Activated naive CD4-positive, alpha-beta T cell treated with anti-CD3 and anti-CD28 coated beads for 36 hours (primary cell): ENCODE results near the gene KCNJ4. TPM values are rescaled to one million over a fixed set of nuclear protein-coding genes. Genes with fewer than 3 reads are reported as not detected.
"Not testable (repeated sequence)": the region's sequence is repeated elsewhere in the genome, so short reads cannot be mapped to it uniquely, and the experiment has no call there.

ENCODE experiments used
- CTCF ChIA-PET: fragments of 350-600 bp; sonication (Branson Sonifier 250); formaldehyde crosslinking; loops from one replicate; lab custom pipeline; 2021; ENCODE audit warnings: antibody characterized with exemption; lab: Charles Lee
- DNase-seq: peaks from one replicate; pipeline ENCODE4 v3.0.0-alpha.2; 2020
- H3K27ac Mint-ChIP-seq: one replicate; pipeline ENCODE4 v1.8.0; 2021; ENCODE audit warnings: mild to moderate bottlenecking, mixed read lengths
- H3K27me3 Mint-ChIP-seq: one replicate; pipeline ENCODE4 v1.8.0; 2021; ENCODE audit warnings: low read depth, mixed read lengths
- H3K36me3 Mint-ChIP-seq: one replicate; pipeline ENCODE4 v1.8.0; 2021; ENCODE audit warnings: low read depth, mixed read lengths
- H3K4me1 Mint-ChIP-seq: one replicate; pipeline ENCODE4 v1.8.0; 2021; ENCODE audit warnings: low read depth, mixed read lengths
- H3K4me3 Mint-ChIP-seq: one replicate; pipeline ENCODE4 v1.8.0; 2021; ENCODE audit warnings: mild to moderate bottlenecking, moderate library complexity, mixed read lengths
- H3K9me3 Mint-ChIP-seq: one replicate; pipeline ENCODE4 v1.8.0; 2021; ENCODE audit warnings: mixed read lengths
- intact Hi-C: fragments of 100-400 bp; cut with micrococcal nuclease; formaldehyde crosslinking; loops from one replicate; pipeline ENCODE4 v1.15.1; 2023
- total RNA-seq, 2 experiments: library from RNA; stranded (reverse); gene quantifications; one replicate each; pipeline ENCODE4 v1.2.3, GENCODE V29; 2021

Gene KCNJ4
- total RNA-seq, 2 experiments from 2014 or later, result not detected

DNA sequence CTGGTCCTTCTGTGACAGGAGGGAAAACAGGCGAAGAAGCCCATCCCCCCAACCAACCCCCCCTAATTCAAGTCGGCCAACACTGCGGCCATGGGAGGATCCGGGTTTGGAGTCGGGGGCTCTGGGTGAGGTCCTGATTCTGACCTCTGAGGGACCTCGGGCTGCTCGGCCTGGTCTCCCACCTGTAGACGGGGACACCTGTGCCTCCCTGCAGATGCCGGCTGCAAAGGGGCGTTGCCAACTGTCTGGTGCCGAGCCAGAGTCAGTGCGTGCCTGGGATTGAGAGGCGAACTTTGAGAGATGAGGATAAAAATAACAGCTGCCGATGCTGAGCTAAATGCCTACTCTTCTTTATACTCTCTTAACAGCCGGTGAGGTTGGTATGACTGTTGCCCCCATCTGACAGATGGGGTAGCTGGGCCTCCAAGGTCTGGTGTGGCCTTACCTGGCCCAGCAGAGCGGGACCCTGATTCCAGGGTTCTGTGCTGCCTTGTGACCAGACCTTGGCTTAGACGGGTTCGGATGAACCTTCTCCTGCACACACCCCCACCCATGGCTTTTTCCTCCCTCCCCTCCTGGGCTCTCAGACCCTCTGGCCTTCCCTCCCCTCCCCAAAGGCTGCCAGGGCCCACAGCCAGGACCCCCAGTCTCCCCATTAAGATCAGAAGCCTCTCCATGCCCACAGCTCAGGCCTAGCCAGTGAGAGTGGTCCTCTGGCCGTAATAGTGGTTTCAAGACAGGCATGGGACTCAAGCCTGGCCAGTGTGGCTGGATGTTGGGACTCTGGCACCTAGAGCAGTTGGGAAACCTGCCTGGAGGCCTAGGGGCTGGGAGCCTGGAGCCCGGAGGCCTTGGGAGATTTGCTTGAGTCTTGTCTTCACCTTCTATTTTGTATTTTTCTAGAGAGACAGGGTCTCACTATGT, 41.7 kb downstream of the KCNJ4 start:
- CTCF ChIA-PET, result interaction anchor here (0.7 to 2.6 kb wide), 7 partner anchors 16 to 161 kb away, joined by 3 to 17 read pairs (median 3); no protein-coding TSS in a partner anchor
- H3K4me1 Mint-ChIP-seq, result peaks cover 4% of the 10 kb centered on the region
- H3K27ac Mint-ChIP-seq, result no peak overlapping the region
- intact Hi-C loops, result no loop called here
- H3K27me3 Mint-ChIP-seq, result peaks cover 2% of the 10 kb centered on the region
- DNase-seq, result no peak
- no peak overlapping the region for H3K4me3 Mint-ChIP-seq
- H3K9me3 Mint-ChIP-seq, result no peaks in the 10 kb centered on the region
- H3K36me3 Mint-ChIP-seq, result no peaks in the 10 kb centered on the region

DNA sequence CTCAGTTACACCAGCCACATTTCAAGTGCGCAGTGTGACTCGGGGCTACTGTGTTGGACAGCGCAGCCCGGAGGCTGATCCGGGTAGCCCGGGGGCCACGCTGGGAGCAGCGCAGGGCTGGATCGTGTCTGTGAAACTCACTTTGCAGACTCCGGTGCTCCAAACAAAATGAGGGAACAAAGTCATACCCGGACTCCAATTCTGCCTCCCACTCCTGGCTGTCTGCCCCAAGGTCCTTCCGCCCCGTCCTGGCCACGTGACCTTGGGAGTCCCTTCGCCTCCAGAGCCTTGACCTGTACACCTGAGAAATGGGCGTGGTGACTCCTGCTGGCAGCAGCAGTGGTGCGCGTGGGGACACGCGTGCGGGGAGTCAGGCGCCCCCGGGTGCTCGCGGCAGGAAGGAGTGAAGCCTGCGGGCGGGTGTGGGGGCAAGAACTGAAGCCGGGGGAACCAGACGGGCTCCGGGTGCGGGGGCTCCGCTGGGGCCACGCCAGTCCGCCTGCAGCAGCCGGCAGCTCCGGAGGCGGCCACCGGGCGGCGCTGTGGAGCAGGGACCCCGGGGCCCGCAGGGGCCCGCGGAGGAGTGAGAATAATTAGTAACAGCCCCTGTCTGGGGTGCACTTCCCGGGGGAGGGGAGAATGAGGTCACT, 42.4 kb downstream of the KCNJ4 start:
- Mint-ChIP-seq H3K27ac (no peak overlapping the region), H3K9me3 (no peaks in the 10 kb centered on the region), H3K4me3 (no peak overlapping the region), H3K36me3 (no peaks in the 10 kb centered on the region), H3K4me1 (peaks cover 4% of the 10 kb centered on the region), H3K27me3 (peaks cover 2% of the 10 kb centered on the region)
- CTCF ChIA-PET, result interaction anchor here (0.7 to 2.6 kb wide), 6 partner anchors 17 to 159 kb away, joined by 3 to 17 read pairs (median 3); no protein-coding TSS in a partner anchor
- intact Hi-C loops, result loop anchor here (1.0 kb wide), 1 partner anchor 158 kb away; the partner anchor contains the start of gene DMC1
- DNase-seq, result peak; percentile 45

DNA sequence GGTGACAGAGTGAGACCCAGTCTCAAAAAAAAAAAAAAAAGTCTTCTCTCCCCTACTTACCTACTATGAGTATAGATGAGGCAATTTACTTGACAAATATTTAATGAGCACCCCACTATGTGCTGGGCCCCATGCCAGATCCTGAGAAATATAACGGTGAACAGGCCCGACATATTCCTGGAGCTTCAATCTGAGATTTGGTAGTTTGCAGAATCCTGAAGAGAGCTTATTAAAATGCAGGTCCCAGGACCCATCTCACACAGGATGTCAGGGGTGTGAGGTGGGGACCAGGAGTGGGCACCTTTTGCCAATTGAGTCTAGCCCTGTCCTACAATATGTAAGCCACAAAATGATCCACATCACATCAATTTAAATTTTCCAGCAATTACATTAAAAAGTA, 44.0 kb downstream of the KCNJ4 start:
- H3K9me3 Mint-ChIP-seq, result no peaks in the 10 kb centered on the region
- CTCF ChIA-PET, result interaction anchor here (0.7 to 1.0 kb wide), 2 partner anchors 100 to 161 kb away, joined by 3 to 6 read pairs; no protein-coding TSS in a partner anchor
- H3K27me3 Mint-ChIP-seq, result peaks cover 2% of the 10 kb centered on the region
- no peak overlapping the region for H3K4me3 Mint-ChIP-seq
- no peaks in the 10 kb centered on the region for H3K36me3 Mint-ChIP-seq
- DNase-seq, result no peak
- H3K27ac Mint-ChIP-seq, result no peak overlapping the region
- intact Hi-C loops, result no loop called here
- peaks cover 4% of the 10 kb centered on the region for H3K4me1 Mint-ChIP-seq

DNA sequence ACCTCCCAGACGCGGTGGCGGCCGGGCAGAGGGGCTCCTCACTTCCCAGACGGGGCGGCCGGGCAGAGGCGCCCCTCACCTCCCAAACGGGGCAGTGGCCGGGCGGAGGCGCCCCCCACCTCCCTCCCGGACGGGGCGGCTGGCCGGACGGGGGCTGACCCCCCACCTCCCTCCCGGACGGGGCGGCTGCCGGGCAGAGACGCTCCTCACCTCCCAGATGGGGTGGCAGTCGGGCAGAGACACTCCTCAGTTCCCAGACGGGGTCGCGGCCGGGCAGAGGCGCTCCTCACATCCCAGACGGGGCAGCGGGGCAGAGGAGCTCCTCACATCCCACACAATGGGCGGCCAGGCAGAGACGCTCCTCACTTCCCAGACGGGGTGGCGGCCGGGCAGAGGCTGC, 45.1 kb downstream of the KCNJ4 start:
- H3K36me3 Mint-ChIP-seq, H3K9me3 Mint-ChIP-seq, DNase-seq, H3K4me3 Mint-ChIP-seq, CTCF ChIA-PET, H3K27ac Mint-ChIP-seq, intact Hi-C loops, H3K4me1 Mint-ChIP-seq, H3K27me3 Mint-ChIP-seq: not testable (repeated sequence)

DNA sequence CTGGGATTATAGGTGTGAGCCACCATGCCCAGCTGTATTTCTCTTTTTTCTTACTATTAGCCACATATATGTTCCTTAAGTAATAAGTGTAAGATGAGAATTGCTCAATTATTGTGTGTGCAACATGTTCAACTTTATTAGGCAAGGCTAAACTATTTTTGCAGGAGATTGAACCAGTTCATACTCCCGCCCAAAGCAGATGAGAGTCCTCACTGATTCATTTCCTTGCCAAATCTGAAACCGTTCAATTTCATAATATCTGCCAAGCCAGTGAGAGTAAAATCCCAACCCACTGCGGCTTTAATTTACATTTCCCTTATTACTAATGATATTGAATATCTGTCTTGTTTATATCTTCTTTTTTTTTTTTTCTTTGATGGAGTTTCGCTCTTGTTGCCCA, 48.4 kb downstream of the KCNJ4 start:
- no peak overlapping the region for H3K27ac Mint-ChIP-seq
- no peaks in the 10 kb centered on the region for H3K9me3 Mint-ChIP-seq
- peaks cover 2% of the 10 kb centered on the region for H3K27me3 Mint-ChIP-seq
- no peak overlapping the region for H3K4me3 Mint-ChIP-seq
- no peaks in the 10 kb centered on the region for H3K36me3 Mint-ChIP-seq
- intact Hi-C loops, result no loop called here
- CTCF ChIA-PET, result no interaction called here
- H3K4me1 Mint-ChIP-seq, result no peaks in the 10 kb centered on the region
- no peak for DNase-seq

DNA sequence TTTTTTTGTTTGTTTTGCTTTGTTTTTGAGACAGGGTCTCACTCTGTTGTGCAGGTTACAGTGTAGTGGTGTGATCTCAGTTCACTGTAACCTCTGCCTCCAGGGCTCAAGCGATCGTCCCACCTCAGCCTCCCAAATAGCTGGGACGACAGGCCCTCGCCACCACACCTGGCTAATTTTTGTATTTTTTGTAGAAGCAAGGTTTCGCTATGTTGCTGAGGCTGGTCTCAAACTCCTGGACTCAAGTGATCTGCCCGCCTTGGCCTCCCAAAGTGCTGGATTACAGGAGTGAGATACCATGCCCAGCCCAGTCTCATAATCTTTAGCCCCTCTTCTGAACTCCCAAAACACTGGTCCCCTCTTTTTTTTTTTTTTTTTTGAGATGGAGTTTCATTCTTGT, 50.6 kb downstream of the KCNJ4 start:
- Mint-ChIP-seq H3K4me1 (no peaks in the 10 kb centered on the region), H3K27me3 (peaks cover 2% of the 10 kb centered on the region), H3K9me3 (no peaks in the 10 kb centered on the region), H3K36me3 (no peaks in the 10 kb centered on the region), H3K4me3 (no peak overlapping the region), H3K27ac (no peak overlapping the region)
- DNase-seq, result no peak
- intact Hi-C loops, result no loop called here
- CTCF ChIA-PET, result interaction anchor here (0.6 kb wide), 1 partner anchor 222 kb away, joined by 3 read pairs; no protein-coding TSS in a partner anchor

DNA sequence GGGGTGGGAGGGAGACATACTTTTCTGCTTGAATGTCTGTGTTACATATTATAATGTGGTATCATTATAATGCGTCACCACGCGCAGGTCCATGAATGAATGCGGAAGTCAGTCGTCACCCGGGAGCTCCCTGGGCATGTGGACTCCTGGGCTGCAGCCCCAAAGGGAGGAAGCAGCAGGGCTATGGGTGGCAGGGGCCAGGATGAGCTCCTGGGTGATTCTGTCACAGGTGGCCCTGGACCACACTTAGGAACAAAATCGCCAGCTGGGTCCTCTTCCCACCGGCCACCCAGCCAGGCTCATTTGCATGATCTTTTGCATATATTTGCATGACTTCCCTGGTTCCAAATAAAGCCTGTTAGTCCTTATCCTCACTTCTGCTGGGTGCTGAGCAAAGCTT, 51.2 kb downstream of the KCNJ4 start:
- H3K4me1 Mint-ChIP-seq, result no peaks in the 10 kb centered on the region
- H3K36me3 Mint-ChIP-seq, result no peaks in the 10 kb centered on the region
- H3K9me3 Mint-ChIP-seq, result no peaks in the 10 kb centered on the region
- DNase-seq, result no peak
- H3K27ac Mint-ChIP-seq, result no peak overlapping the region
- H3K4me3 Mint-ChIP-seq, result no peak overlapping the region
- intact Hi-C loops, result no loop called here
- CTCF ChIA-PET, result interaction anchor here (0.6 kb wide), 1 partner anchor 223 kb away, joined by 3 read pairs; no protein-coding TSS in a partner anchor
- H3K27me3 Mint-ChIP-seq, result peaks cover 1% of the 10 kb centered on the region

DNA sequence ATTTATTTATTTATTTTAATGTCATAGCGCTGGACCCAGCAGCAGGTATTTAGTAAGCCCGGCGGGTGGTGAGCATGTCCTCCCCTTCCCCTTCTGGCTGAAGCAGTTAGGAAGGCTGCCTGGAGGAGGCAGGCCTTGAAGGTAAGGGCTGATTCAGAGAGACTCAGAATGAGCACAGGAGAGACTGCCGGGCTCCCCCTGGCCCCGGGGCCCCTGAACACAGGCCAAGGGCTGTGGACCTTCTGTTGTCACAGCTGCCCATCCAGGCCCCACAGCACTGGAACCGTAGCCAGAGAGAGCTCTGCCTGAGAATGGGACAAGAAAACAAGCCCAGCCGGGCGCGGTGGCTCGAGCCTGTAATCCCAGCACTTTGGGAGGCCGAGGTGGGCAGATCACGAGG, 52.8 kb downstream of the KCNJ4 start:
- intact Hi-C loops, result no loop called here
- CTCF ChIA-PET, result interaction anchor here (1.0 kb wide), 1 partner anchor 12 kb away, joined by 3 read pairs; no protein-coding TSS in a partner anchor
- H3K36me3 Mint-ChIP-seq, result no peaks in the 10 kb centered on the region
- no peaks in the 10 kb centered on the region for H3K27me3 Mint-ChIP-seq
- peaks cover 1% of the 10 kb centered on the region for H3K4me1 Mint-ChIP-seq
- no peak for DNase-seq
- H3K27ac Mint-ChIP-seq, result no peak overlapping the region
- H3K4me3 Mint-ChIP-seq, result no peak overlapping the region
- H3K9me3 Mint-ChIP-seq, result no peaks in the 10 kb centered on the region

DNA sequence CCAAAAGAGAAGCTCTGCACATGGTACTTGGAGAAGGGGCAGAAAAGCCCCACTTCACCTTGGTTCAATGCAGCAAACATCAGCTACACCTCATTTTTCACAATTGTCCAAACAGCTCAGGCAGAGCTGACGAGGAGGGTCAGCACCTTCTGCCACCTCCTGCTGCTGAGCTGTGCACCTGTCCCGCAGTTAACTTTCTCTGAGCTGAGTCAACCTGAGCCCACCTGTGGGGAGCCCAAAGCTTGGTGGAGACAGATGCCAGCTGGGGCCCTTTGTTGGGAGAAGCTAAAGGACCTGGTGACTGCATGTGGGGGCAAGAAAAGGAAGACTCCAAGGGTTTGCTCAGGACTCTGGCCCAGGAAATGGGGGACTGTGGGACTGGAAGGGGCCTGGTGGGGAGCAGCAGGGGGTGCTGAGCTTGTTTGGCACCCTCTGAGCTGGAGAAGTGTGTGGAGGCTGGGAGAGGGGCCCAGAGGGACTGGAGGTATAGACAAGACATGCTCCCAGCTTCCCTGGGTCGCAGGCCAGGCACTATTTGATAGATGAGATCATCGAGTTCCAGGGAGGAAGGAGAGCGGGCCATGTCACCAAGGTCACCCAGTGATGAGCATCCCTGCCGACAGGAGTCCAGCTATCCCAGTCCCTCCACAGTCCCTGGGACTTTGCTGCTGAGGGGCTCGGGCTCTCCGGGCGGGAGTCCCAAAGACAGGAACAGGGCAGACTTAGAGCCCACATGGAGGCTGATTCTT, 53.5 kb downstream of the KCNJ4 start:
- no peak overlapping the region for H3K4me3 Mint-ChIP-seq
- H3K4me1 Mint-ChIP-seq, result peaks cover 8% of the 10 kb centered on the region
- CTCF ChIA-PET, result interaction anchor here (1.3 kb wide), 1 partner anchor 169 kb away, joined by 3 read pairs; no protein-coding TSS in a partner anchor
- no peaks in the 10 kb centered on the region for H3K9me3 Mint-ChIP-seq
- intact Hi-C loops, result no loop called here
- DNase-seq, result no peak
- no peaks in the 10 kb centered on the region for H3K27me3 Mint-ChIP-seq
- H3K36me3 Mint-ChIP-seq, result no peaks in the 10 kb centered on the region
- H3K27ac Mint-ChIP-seq, result no peak overlapping the region

DNA sequence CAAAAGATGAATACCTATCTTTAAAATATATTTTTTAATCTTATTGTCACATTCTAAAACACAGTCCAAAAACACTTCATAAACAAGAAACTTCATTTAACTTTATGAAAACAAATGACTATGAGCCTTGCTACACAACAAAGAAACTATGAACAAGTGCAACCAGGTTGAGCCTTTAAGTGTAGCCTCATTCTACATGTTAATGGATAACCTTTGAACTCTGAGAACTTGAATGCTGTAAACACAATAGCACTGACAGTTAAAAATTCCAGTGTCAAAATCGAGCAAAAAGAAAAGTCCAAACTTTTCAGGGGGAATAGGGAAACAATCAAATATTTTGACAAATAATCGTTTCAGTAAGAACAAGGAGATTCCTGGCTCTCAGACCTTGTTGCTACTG, 54.7 kb downstream of the KCNJ4 start:
- CTCF ChIA-PET, H3K27me3 Mint-ChIP-seq, H3K9me3 Mint-ChIP-seq, H3K36me3 Mint-ChIP-seq, H3K4me3 Mint-ChIP-seq, intact Hi-C loops, DNase-seq, H3K27ac Mint-ChIP-seq: not testable (repeated sequence)
- peaks cover 19% of the 10 kb centered on the region for H3K4me1 Mint-ChIP-seq

DNA sequence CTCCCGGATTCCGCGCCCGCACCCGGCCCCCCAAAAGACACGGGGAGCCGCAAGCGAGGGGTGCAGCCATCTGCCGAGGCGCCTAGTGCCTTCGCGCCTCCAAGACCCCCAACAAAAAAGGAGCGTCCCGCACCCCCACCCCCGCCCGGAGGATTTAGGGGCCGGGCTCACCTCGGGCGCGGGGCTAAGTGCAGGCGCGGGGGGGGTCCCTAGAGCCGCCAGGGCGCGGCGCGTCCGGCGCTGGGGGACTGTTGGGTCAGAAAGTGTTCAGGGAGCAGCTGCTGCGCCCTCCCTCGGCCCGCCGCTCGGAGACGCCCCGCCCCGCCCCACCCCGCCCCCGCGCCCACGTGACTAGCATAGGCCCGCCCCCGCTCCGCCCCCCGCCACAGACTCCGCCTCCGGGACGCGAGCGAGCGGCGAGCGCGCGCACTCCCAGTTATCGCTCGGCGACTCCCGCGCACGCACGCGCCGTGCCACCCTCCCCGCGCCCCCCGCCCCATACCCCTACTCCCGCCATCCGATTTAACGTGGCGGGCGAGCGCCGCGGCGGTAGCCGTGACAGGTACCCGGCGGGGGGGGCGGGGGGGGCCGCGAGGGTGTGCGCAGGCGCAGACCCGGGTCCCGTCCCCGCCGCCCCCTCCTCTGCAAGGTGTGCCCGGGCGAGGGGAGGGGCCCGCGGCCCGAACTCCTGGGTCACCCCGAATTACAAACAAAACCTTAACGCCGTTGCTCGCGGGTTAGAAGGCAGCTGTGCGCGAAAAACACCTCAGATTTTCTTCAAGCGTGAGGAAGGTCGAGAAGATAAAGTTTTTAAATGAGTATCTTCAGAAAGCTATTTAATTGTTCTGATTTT, 56.2 kb downstream of the KCNJ4 start:
- CTCF ChIA-PET, result no interaction called here
- peaks cover 25% of the 10 kb centered on the region for H3K4me1 Mint-ChIP-seq
- no peaks in the 10 kb centered on the region for H3K36me3 Mint-ChIP-seq
- H3K9me3 Mint-ChIP-seq, result no peaks in the 10 kb centered on the region
- intact Hi-C loops, result loop anchor here (1.0 to 10.0 kb wide), 6 partner anchors 82 to 306 kb away; partner anchors contain the start of genes CBY1, CSNK1E, DDX17 and DMC1
- no peaks in the 10 kb centered on the region for H3K27me3 Mint-ChIP-seq
- H3K27ac Mint-ChIP-seq, result peak overlapping the region; percentile 50
- peak; percentile 84 for DNase-seq
- peak overlapping the region; percentile 72 for H3K4me3 Mint-ChIP-seq
